ENCODE measurements around the gene GJC3.
"Not testable (repeated sequence)": the region's sequence is repeated elsewhere in the genome, so short reads cannot be mapped to it uniquely, and the experiment has no call there.

Gene GJC3

DNA sequence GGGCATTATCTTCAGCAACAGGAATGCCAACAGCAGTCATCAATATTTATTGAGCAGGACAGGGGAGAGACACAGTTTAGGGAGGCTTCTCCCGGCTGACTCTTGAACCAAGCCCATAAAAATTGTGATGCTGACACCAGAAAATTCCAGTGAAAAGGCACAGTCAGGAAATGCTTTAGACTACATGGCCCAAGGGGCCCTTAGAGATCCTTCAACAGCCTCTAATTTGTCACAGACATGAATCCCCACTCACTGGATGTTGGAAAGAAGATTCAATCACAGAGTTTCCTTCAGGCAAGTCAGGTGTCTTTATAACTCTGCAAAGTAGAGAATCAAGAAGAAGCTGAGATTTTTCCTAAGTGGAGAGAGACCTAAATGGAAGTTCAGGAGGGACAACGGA is 1.2 kb downstream of the GJC3 start:
- no peak for DNase-seq

DNA sequence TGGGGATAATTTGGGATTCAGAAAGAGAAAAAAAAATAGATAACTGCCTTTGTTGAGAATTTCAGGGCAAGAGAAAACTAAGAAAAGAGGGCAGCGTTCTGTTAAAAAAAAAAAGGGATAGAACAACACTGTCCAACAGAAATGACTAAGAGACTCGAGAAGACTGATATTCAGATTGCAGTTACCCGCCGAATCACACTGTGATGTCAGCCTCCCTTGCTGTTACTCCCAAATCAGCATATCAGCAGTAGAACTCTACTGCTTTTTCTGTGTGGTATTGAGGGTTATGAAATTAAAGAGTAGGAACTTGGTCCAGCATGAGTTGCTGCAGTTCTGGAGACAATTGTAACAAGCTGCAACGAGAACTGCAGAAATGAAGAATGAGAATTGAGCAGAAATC is 1.9 kb downstream of the GJC3 start:
- DNase-seq, result no peak

DNA sequence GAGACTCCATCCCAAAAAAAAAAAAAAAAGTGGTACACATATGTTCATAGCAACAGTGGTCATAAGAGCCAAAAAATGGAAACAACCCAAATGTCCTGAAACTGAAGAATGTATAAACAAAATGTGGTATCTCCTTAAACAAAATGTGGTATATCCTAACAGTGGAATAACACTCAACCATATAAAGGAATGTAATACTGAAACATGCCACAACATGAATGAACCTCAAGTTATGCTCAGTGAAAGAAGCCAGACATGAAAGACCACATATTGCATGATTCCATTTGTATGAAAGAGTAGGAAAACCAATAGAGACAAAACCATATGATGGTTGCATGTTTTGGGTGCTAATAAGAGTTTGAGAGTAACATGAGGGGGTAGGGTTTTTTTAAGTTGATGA is 3.1 kb downstream of the GJC3 start:
- no peak for DNase-seq

DNA sequence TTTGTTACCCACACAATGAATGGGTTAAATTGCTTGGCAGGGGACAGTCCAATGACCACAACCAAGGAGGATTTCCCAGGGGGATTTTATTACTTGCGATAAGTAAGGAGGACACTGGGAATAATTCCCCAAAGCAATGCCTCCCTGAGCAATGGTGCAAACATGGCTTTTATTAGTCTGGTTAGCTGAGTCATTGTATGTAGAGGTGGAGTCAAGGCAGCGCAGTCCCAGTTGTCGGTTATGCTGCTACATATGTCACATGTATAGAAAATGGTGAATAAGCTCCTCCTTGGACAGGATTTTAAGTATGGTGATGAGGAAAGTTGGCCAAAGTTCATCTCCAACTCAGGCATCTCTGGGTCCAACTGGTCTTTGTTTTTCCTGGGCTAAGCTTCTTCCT is 6.2 kb downstream of the GJC3 start:
- no peak for DNase-seq

DNA sequence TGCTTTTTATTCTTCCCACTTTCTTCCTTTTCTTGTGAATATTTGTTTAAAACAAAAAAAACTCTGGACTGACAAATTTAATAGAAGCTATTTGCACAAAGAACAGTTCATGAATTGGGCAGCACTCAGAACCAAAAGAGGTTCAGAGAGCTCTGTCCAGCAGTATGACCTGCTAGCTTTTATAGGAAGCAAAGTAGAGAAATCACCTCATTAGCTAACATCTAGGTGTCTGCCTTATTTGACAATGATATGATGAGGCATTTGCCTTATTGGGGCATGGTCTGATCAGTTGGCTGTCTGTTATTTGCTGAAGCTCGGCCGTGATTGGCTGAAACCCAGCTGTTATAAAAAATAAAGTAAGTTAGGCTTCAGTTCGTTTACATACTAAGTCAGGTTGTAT is 9.3 kb downstream of the GJC3 start:
- no peak for DNase-seq

DNA sequence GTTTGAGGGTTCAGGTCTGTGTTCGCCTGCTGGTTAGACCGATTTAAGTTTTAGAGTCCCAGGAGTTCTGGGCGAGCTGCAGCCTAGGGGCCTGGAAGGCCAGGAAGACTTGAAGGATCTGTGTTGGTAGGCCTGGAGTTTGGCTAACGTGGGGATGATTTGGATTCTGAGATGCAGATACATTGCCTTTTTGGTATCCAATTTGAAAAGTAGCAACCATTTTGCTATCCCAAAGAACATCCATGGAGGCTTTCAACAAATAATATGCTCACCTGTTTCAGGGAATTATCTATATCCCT is 9.7 kb downstream of the GJC3 start:
- no peak for DNase-seq

DNA sequence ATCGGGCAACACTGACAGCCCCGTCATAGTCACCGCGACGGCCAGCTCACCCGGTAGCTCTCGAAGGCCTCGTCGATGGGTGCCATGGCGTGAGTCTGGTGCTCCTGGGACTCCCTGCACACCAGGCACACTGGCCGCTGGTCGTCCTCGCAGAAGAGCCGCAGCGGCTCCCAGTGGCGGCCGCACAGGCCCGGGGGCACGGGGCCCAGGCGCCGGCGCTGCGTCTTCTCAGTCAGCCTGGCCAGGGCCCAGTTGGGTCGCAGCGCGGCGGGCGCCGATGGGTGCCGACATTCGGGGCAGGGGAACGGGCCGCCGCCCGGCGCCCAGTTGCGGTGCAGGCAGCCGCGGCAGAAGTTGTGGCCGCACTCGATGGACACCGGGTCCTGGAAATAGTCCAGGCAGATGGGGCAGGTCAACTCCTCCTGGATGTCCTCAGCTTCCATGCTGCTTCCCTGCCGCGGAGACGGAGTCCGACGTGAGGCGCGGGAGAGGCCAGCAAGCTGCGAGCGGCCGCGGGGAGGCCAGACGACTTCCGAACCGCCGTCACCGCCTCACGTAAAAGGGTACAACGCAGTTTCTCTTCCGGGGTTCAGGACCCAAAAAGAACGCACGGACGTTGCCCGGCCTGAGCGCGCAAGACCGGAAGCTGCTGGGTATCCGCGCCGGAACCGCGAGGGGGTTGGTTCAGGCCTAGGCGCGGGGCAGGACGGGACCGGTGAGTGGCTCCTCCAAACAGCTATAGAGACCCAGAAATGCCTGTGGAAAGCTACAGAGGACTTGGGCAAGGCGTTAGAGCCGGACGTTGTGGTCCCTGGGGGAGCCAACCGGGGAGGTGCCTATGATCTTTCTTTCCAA is 10.2 kb downstream of the GJC3 start, which contains the start of gene TRIM4:
TRIM4 (minus strand) TSS at position 572 of the 855 bp plus-strand sequence; CDS start at position 443, 129 bp downstream.
- DNase-seq, result peak; percentile 83

DNA sequence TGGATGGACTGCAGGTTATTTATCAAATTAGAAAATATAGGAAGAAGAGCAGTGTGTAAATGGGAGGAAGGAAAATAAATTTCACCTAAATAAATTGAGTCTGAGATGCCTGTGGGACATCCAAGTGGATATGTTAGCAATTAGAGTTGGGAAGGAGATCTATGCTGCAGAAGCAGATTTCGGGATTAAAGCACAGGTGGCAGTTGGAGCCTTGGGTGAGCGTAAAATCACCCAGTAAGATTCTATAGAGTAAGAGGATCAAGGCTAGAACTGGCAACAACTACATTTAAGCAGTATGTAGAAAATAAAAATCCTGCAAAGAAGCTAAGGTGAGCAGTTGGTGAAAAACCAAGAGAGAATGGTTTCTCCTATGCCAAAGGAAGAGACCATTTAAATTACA is 18.4 kb downstream of the GJC3 start:
- no peak for DNase-seq

DNA sequence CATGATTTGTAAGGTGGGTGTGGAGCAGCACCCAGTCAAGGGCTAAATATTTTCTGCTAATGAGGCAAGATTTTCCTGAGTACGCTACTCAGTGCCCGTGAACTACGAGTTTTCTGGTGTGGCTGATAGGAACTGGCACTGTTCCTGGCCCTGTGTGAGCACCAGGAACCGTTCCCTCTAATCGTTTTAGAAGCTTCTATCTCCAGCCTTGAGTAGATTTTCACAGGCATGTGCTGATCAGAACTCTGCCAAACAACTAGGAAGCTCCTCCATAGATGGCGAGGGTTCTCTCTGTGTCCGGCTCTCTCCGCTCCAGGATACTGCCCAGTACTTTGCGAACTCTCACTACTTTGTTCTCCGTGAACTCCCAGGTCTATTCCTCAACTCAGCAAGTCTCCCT is 27.8 kb downstream of the GJC3 start:
- DNase-seq, result no peak

DNA sequence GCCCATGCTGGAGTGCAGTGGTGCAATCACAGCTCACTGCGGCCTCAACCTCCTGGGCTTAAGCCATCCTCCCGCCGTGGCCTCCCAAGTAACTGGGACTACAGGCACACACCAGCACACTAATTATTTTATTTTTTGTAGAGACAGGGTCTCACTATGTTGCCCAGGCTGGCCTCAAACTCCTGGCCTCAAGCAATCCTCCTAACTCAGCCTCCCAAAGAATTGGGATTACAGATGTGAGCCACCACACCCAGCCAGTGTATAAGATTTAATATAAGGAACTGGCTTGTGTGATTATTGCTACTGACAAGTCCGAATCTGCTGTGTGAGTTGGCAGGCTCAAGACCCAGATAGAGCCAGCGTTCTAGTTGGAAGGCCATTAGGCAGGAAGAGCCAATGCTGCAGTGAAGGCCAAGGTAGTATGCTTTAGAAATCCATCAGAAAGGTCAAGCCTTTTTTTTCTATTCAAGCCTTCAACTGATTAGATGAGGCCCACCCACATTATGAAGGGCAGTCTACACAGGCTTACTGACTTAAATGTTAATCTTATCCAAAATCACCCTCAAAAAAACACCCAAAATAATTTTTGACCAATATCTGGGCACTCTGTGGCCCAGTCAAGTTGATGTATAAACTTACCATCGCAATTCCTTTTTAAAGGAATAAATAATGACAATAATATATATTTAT is 29.4 kb downstream of the GJC3 start:
- DNase-seq, result no peak

DNA sequence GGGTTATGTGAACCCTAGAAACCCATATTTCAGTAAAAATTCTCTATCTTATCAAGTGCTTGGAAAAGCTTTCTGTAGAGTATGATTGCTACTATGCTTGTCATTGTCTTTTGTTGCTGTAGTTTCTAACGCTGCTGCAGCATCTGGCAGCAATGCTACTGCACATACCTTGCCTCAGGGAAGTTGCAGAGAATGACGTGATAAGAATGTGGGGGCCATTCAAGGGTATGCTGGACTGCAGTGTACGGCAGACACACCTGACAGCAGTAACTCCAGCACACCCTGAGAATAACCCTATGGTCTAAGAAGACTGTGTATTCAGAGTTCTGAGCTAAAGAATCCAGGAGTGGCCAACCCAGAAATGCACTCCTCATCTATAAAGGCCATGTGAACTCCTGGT is 30.6 kb downstream of the GJC3 start:
- DNase-seq, result no peak

DNA sequence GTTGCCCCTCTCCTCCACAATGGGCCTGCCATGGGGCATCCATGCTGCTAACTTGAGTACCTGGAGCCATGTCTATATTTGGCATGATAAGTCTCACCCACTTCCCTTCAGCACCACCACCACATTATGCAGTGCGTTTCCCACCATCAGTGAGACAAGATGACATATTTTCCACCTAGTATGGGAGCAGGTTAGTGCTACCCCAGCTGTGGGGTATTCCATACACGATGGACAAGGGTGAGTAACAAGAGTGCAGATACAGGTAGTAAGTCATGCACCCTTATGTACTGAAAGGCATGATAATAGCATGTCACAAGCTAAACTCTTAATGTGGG is 31.4 kb downstream of the GJC3 start:
- no peak for DNase-seq

DNA sequence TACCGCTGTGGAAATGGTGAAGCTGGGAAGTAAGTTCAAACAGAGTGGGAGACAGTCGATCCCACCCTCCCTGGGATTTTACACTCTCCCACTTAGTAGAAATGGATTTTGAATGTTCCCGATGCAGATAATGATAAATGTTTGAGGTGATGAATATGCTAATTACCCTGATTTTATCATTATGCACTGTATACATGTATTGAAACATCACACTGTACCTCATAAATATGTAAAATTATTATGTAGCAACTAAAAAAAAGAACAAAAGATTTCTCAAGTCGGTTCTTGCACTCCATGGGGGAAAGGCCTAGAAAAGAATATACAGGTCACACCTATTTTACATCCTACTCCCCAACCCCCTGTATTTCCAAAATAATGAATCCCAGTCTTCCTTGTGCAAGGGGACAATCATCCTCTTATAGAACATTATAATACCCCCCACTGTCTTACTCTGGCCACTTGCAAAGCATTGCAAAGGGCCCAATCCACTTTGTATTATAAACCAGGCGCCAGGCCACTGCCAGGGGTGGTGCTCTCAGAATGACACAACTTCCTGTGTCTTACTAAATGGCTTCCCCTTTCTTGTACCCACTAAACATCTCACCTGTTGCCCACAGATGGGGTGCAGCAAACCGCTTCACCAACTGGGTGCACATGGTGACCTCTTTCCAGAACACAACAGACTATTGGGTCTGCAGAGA is 31.9 kb downstream of the GJC3 start:
- DNase-seq, result no peak

DNA sequence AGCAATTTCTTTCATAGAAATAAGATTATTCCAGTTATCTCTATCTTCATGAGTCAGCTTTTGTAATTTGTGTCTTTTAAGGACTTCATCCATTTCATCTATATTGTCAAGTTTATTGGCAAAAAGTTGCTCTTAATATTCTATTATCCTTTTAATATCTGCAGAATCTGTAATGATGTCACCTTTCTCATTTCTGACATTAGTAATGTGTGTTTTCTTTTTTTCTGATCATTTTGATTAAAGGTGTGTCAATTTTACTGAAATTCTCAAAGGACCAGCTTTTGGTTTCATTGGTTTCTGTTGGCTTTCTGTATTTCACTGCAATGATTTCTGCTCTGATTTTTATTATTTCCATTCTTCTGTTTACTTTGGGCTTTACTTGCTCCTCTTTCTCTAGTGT is 34.7 kb downstream of the GJC3 start:
- no peak for DNase-seq

DNA sequence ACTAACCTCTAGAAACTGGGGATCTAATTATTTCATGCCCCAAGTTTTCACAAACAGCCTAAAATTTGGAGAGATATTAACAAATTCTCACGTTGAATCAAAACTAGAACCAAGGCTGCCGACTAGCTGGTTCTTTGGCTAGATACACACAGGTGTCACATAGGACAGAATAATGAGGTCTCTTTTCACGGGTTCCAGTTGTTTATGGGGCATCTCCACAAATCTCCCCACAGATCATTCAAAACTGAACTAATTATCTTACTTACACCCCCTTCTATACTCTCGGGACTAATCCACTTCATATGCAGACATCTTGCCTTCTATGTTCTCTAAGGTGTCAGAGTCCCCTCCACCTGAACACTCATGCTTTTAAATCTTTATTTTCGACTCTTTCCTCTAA is 36.1 kb downstream of the GJC3 start:
- no peak for DNase-seq

DNA sequence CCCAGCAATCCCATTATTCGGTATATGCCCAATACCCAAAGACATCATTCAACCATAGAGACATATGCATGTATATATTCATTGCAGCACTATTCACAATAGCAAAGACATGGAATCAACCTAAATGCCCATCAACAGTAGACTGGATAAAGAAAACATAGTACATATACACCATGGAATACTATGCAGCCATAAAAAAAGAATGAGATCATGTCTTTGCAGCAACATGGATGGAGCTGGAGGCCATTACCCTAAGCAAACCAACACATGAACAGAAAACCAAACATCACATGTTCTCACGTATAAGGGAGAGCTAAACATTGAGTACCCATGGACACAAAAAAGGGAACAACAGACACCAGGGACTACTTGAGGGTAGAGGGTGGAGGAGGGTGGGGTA is 39.1 kb downstream of the GJC3 start:
- not testable (repeated sequence) for DNase-seq

DNA sequence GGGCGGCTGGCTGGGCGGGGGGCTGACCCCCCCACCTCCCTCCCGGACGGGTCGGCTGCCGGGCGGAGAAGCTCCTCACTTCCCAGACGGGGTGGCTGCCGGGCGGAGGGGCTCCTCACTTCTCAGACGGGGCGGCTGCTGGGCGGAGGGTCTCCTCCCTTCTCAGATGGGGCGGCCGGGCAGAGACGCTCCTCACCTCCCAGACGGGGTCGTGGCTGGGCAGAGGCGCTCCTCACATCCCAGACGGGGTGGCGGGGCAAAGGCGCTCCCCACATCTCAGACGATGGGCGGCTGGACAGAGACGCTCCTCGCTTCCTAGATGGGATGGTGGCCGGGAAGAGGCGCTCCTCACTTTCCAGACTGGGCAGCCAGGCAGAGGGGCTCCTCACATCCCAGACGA is 41.1 kb downstream of the GJC3 start:
- DNase-seq, result not testable (repeated sequence)

DNA sequence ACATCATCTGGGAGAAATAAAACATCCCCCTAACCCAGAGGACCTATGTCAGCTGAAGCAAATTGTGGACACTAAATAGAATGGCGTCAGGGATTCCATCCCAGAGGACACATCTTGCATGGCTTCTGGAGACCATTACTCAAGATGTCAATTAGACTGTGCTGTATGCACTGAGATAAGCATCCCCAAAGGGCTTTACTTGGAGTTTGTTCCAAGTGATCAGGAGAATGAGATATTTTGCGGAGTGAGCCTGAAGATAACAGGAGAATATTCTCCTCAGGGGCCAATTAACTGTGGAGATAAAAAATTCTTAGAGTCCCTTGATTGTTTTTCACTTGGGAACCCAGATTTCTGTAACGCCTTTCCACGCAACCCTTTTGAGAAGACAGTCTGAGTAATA is 48.0 kb downstream of the GJC3 start:
- DNase-seq, result no peak

DNA sequence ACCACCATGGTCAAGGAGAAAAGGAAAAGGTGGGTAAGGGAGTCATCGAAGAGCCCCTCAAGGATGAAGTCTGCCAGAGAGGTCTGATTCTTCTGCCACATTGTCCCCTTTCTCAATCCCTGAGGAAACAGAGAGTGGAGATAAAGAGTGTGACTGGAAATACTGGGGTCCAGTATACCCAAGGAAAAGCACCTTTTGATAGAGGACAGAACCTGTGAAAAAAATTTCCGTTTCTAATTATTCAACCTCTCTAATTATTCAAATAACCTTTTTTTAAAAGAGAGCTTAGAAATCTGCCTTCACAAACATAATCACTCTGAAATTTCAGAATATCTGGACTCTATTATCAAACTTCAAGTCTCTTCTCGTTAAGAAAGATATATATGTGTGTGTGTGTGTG is 52.5 kb downstream of the GJC3 start, which contains the start of gene OR2AE1:
OR2AE1 (minus strand) TSS at position 101 of the 400 bp plus-strand sequence; CDS start at position 101, 0 bp downstream.
- DNase-seq, result no peak

DNA sequence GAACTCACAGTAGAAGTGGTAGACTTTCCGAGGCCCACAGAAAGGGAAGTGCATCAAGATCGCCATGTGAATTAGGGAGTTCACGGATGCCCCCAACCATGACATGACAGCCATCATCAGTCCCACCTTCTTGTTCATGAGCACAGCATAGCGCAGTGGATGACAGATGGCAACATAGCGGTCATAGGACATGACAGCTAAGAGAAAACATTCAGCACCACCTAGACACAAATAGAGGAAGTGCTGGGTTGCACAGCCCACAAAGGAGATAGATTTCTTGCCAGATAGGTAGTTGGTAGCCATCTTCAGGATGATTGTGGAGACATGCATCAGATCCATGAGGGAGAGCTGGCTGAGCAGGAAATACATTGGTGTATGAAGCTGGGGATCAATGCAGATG is 52.9 kb downstream of the GJC3 start:
- DNase-seq, result no peak
